Measurements from ENCODE around the gene EGFR.
A peak's percentile ranks its signal among the peaks of the same experiment; 100 is the strongest.

Gene EGFR

GRCh38 chr7:55065511-55066229 lies 46.9 kb downstream of the EGFR start:
- Histone ChIP-seq H2AFZ (ENCODE audit: low read depth, low read length) (peak overlapping the region; percentile 8), H3K4me3 (ENCODE audit: low read length) (peak overlapping the region; percentile 14), H3K27me3 (ENCODE audit: insufficient read depth, low read length) (no peaks in the 10 kb centered on the region), H3K9me3 (ENCODE audit: low read length) (no peaks in the 10 kb centered on the region), H3K36me3 (ENCODE audit: insufficient read depth, low read length) (no peaks in the 10 kb centered on the region), H3K4me1 (ENCODE audit: insufficient read depth, low read length) (peaks cover 46% of the 10 kb centered on the region)

DNA sequence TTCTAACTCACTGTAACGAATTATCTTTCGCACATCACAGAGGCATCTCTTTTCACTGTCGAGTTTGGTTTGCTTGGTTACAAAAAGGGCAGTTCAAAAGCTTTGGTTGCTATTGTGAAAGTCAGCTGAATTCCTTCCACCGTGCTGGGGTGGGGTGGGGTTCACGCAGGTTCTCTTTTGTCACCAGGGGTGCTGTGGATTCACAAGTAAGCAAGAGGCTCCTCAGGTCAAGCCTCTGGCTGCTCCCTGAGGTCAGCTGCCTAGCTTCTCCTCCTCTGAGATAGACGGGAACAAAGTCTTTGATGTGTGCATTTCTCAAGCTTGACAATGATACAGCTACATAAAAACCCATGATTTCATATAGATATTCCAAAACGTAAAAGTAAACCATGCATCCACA lies 47.7 kb downstream of the EGFR start:
- Histone ChIP-seq H3K27me3 (ENCODE audit: insufficient read depth, low read length) (no peaks in the 10 kb centered on the region), H3K9me3 (ENCODE audit: low read length) (no peaks in the 10 kb centered on the region), H3K4me1 (ENCODE audit: insufficient read depth, low read length) (peaks cover 45% of the 10 kb centered on the region), H3K4me3 (ENCODE audit: low read length) (peak overlapping the region; percentile 14), H2AFZ (ENCODE audit: low read depth, low read length) (no peak overlapping the region), H3K36me3 (ENCODE audit: insufficient read depth, low read length) (no peaks in the 10 kb centered on the region)

DNA sequence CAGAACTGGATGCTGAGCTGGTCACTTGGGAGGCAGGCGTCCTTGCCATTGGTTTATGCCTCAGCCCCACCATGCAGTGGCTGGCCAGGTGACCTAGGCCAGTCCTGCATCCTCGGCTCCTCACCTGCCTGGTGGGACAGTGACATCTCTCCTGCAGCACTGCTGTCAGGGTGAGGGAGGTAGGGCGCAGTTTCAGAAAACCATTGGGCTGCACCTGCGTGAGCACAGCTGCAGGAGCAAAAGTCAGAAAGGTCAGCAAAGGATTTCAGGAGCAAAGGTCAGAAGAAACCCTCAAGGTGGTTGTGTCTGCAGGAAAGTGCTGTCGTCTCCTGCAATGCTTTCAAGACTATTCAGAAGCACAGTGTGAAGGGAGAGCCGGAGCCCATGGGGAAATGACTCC lies 48.1 kb downstream of the EGFR start:
- Histone ChIP-seq H3K27me3 (ENCODE audit: insufficient read depth, low read length) (no peaks in the 10 kb centered on the region), H2AFZ (ENCODE audit: low read depth, low read length) (no peak overlapping the region), H3K4me1 (ENCODE audit: insufficient read depth, low read length) (peaks cover 48% of the 10 kb centered on the region), H3K36me3 (ENCODE audit: insufficient read depth, low read length) (no peaks in the 10 kb centered on the region), H3K9me3 (ENCODE audit: low read length) (no peaks in the 10 kb centered on the region), H3K4me3 (ENCODE audit: low read length) (no peak overlapping the region)

DNA sequence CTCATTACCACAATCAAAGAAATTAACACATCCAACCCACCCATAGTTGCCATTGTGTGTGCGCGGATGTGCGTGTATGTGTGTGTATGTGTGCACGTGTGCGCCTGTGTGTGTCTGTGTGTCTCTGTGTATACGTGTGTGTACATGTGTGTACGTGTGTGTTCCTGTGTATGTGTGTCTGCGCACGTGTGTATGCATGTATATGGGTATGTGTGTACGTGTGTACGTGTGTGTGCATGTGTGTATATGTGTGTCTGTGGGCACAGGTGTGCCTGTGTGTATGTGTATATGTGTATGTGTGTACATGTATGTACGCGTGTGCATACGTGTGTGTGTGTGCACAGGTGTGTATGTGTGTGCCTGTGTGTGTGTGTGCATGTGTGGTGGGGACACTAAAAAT lies 48.9 kb downstream of the EGFR start:
- Histone ChIP-seq H2AFZ (ENCODE audit: low read depth, low read length) (no peak overlapping the region), H3K4me3 (ENCODE audit: low read length) (no peak overlapping the region), H3K27me3 (ENCODE audit: insufficient read depth, low read length) (no peaks in the 10 kb centered on the region), H3K36me3 (ENCODE audit: insufficient read depth, low read length) (no peaks in the 10 kb centered on the region), H3K4me1 (ENCODE audit: insufficient read depth, low read length) (peaks cover 51% of the 10 kb centered on the region), H3K9me3 (ENCODE audit: low read length) (no peaks in the 10 kb centered on the region)

DNA sequence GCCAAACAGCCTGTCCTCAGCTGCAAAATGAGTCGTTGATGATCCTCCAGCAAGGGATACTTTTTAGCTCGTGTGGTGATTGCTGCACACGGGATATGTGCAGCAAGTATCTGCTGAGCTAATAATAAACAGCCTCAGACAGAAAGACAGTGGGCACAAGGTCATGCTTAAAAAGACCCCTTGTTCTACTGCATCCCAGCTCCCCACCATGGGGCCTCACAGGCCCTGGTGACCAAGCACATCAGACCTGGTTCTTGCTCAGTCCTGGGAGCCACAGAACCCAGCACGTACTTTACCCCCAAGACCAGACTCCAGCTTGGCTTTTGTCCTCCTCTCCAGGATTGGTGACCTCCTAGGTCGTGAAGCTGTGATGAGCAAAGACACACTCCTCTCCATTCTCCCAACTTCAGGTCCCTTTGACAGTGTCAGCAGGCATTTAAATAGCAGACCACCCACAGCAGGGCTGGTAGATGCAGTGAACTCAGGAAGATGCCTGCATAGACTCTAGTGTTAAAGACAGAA lies 50.5 kb downstream of the EGFR start:
- no peak overlapping the region for H2AFZ ChIP-seq (ENCODE audit: low read depth, low read length)
- H3K4me3 ChIP-seq (ENCODE audit: low read length): no peak overlapping the region
- peaks cover 49% of the 10 kb centered on the region for H3K4me1 ChIP-seq (ENCODE audit: insufficient read depth, low read length)
- no peaks in the 10 kb centered on the region for H3K27me3 ChIP-seq (ENCODE audit: insufficient read depth, low read length)
- no peaks in the 10 kb centered on the region for H3K36me3 ChIP-seq (ENCODE audit: insufficient read depth, low read length)
- no peaks in the 10 kb centered on the region for H3K9me3 ChIP-seq (ENCODE audit: low read length)

- H3K36me3 ChIP-seq (ENCODE audit: insufficient read depth, low read length): no peaks in the 10 kb centered on the region
- no peaks in the 10 kb centered on the region for H3K27me3 ChIP-seq (ENCODE audit: insufficient read depth, low read length)
- peaks cover 39% of the 10 kb centered on the region for H3K4me1 ChIP-seq (ENCODE audit: insufficient read depth, low read length)
- no peak overlapping the region for H3K4me3 ChIP-seq (ENCODE audit: low read length)
- H2AFZ ChIP-seq (ENCODE audit: low read depth, low read length): no peak overlapping the region
- no peaks in the 10 kb centered on the region for H3K9me3 ChIP-seq (ENCODE audit: low read length)
These were observed 51.5 kb downstream of the EGFR start for GRCh38 chr7:55070271-55070743.

- Histone ChIP-seq H3K4me3 (ENCODE audit: low read length) (no peak overlapping the region), H3K9me3 (ENCODE audit: low read length) (no peaks in the 10 kb centered on the region)
These were observed 52.0 kb downstream of the EGFR start for GRCh38 chr7:55070854-55071253.

DNA sequence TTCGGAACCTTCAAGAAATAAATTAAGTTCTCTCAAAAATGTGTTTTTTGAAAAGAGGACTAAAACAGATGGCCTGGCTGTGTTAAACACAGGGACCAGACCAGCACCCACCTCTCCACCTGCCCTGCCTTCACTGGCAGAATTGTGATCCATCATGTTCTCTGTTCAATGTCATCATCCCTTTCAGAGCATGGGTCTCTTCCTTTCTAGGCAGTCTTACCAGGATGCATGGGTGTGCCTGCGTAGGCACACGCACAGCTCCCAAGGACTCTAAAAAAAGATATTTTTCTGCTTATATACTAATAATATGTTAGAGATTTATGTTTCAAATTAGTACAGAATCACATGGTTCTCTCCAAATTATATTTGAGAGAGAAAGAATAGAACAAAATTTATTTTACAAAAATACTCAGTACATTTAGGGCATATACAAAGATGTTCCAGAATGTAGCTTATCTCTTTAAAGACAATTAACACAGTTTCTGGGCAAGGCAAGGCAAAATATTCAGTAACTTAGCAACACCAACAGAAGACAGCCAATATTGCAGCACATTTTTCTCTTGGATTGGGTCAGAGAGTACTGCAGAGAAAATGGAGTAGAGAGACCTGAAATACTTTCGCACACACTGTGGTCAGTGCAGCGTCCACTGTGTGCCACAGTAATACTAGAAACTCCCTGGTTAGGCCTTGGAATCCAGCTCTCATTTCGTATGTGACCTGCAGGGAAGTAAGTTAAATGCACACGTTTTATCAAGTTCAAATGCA lies 52.8 kb downstream of the EGFR start:
- H3K4me1 ChIP-seq (ENCODE audit: insufficient read depth, low read length): peaks cover 26% of the 10 kb centered on the region
- H3K27me3 ChIP-seq (ENCODE audit: insufficient read depth, low read length): no peaks in the 10 kb centered on the region
- H3K36me3 ChIP-seq (ENCODE audit: insufficient read depth, low read length): no peaks in the 10 kb centered on the region
- no peaks in the 10 kb centered on the region for H3K9me3 ChIP-seq (ENCODE audit: low read length)
- no peak overlapping the region for H2AFZ ChIP-seq (ENCODE audit: low read depth, low read length)
- no peak overlapping the region for H3K4me3 ChIP-seq (ENCODE audit: low read length)

More at GRCh38 chr7:55070854-55071253, 52.0 kb downstream of the EGFR start:
- no peak overlapping the region for H2AFZ ChIP-seq (ENCODE audit: low read depth, low read length)
- no peaks in the 10 kb centered on the region for H3K36me3 ChIP-seq (ENCODE audit: insufficient read depth, low read length)
- H3K4me1 ChIP-seq (ENCODE audit: insufficient read depth, low read length): peaks cover 33% of the 10 kb centered on the region
- no peaks in the 10 kb centered on the region for H3K27me3 ChIP-seq (ENCODE audit: insufficient read depth, low read length)

- no peak overlapping the region for H2AFZ ChIP-seq (ENCODE audit: low read depth, low read length)
- H3K4me3 ChIP-seq (ENCODE audit: low read length): no peak overlapping the region
- no peaks in the 10 kb centered on the region for H3K27me3 ChIP-seq (ENCODE audit: insufficient read depth, low read length)
- H3K36me3 ChIP-seq (ENCODE audit: insufficient read depth, low read length): no peaks in the 10 kb centered on the region
- peaks cover 19% of the 10 kb centered on the region for H3K4me1 ChIP-seq (ENCODE audit: insufficient read depth, low read length)
- no peaks in the 10 kb centered on the region for H3K9me3 ChIP-seq (ENCODE audit: low read length)
These were observed 53.4 kb downstream of the EGFR start for GRCh38 chr7:55072251-55072650.

DNA sequence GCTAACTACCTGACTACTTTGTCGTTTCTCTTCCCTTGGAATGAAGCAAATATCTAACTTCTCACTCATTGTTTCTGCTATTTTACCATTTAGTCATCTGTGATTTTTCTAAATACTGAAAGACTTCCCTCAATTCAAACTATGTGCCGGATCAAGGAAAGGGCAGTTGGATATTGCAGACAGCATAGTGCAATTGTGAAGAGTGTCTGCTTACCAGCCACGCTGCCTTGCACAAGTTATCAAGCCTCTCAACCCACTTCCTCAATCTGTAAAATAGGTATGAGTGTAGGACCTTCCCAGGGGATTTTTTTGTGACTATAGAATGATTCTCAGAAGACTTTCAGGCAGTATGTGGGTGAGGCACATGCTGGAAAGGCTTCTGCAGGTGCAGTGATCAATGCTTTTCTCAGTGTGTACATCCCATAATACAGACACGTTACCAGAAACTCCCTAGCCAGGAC lies 54.3 kb downstream of the EGFR start:
- no peak overlapping the region for H3K4me3 ChIP-seq (ENCODE audit: low read length)
- peaks cover 19% of the 10 kb centered on the region for H3K4me1 ChIP-seq (ENCODE audit: insufficient read depth, low read length)
- H2AFZ ChIP-seq (ENCODE audit: low read depth, low read length): no peak overlapping the region
- H3K9me3 ChIP-seq (ENCODE audit: low read length): no peaks in the 10 kb centered on the region
- H3K27me3 ChIP-seq (ENCODE audit: insufficient read depth, low read length): no peaks in the 10 kb centered on the region
- H3K36me3 ChIP-seq (ENCODE audit: insufficient read depth, low read length): no peaks in the 10 kb centered on the region

DNA sequence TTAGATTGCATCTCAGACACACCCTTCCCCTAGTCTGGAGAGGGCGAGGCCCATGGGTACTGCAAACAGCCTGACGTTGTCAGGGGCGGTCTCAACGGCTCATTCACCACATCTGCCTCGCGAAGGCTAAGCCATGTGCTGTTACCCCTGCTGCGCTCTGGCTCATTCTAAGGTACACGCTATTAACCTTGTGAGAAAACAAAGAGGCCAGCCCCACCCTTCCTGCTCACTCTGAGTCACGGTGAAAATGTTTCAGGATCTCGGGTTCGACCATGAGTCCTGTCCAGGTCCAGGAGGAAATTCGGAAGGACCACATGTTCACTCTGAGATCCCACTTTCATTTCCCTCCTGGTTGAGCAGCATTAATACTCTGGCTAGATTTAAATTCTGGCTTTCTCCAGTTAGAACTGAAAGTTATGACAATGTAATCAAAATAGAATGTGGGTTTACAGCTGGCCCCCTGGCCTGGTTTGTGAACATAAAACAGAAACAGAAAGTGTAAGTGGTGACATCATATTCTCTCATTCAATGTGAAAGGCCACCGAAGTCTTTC lies 55.2 kb downstream of the EGFR start:
- Histone ChIP-seq H3K36me3 (ENCODE audit: insufficient read depth, low read length) (no peaks in the 10 kb centered on the region), H3K4me3 (ENCODE audit: low read length) (no peak overlapping the region), H3K9me3 (ENCODE audit: low read length) (no peaks in the 10 kb centered on the region), H3K4me1 (ENCODE audit: insufficient read depth, low read length) (peaks cover 14% of the 10 kb centered on the region), H3K27me3 (ENCODE audit: insufficient read depth, low read length) (no peaks in the 10 kb centered on the region), H2AFZ (ENCODE audit: low read depth, low read length) (no peak overlapping the region)

- Histone ChIP-seq H2AFZ (ENCODE audit: low read depth, low read length) (no peak overlapping the region), H3K4me1 (ENCODE audit: insufficient read depth, low read length) (peaks cover 7% of the 10 kb centered on the region), H3K9me3 (ENCODE audit: low read length) (no peaks in the 10 kb centered on the region), H3K27me3 (ENCODE audit: insufficient read depth, low read length) (no peaks in the 10 kb centered on the region), H3K4me3 (ENCODE audit: low read length) (no peak overlapping the region), H3K36me3 (ENCODE audit: insufficient read depth, low read length) (no peaks in the 10 kb centered on the region)
These were observed 56.7 kb downstream of the EGFR start for GRCh38 chr7:55075464-55076021.

All from neuron (in vitro differentiated cells).